CD14-positive monocyte (primary cell): Measurements from ENCODE around the gene ANKRD65. TPM values are rescaled to one million over a fixed set of nuclear protein-coding genes. Genes with fewer than 3 reads are reported as not detected.

Source experiments
- DNase-seq, 3 donors: peaks; one replicate each; pipeline ENCODE4 v3.0.0-alpha.2; 2011 to 2022
- H2AFZ ChIP-seq: 2 replicates; pipeline ENCODE4 v1.6.0; 2012; ENCODE audit warnings: mild to moderate bottlenecking, low read depth, low read length, inconsistent platforms; ENCODE audit not compliant: insufficient read depth, poor library complexity, severe bottlenecking
- H3K27ac ChIP-seq, 2 donors: 1 replicate in 1 of 2; 2 replicates in 1 of 2; pipeline ENCODE4 v1.5.1; 2012 to 2013; ENCODE audit warnings: low read length in 2 of 2, control low read depth in 1 of 2, inconsistent platforms in 1 of 2, low read depth in 1 of 2, mild to moderate bottlenecking in 1 of 2
- H3K27me3 ChIP-seq, 2 donors: one replicate each; pipeline versions ENCODE4 v1.6.0 to v1.6.1; 2011 to 2013; ENCODE audit warnings: low read length in 2 of 2; ENCODE audit not compliant: control insufficient read depth in 2 of 2, insufficient read depth in 2 of 2
- H3K36me3 ChIP-seq, 2 donors: replicated peaks in 1 of 2; 1 replicate in 1 of 2; 2 replicates in 1 of 2; pipeline versions ENCODE4 v1.5.1 to v1.6.1; 2012 to 2013; ENCODE audit warnings: low read length in 2 of 2, control low read depth in 1 of 2, inconsistent platforms in 1 of 2, mild to moderate bottlenecking in 1 of 2; ENCODE audit not compliant: insufficient read depth in 2 of 2, control insufficient read depth in 1 of 2
- H3K4me1 ChIP-seq, 2 donors: 1 replicate in 1 of 2; 2 replicates in 1 of 2; pipeline versions ENCODE4 v1.5.1 to v1.6.1; 2012 to 2013; ENCODE audit warnings: low read length in 2 of 2, control low read depth in 1 of 2, inconsistent platforms in 1 of 2, mild to moderate bottlenecking in 1 of 2, moderate library complexity in 1 of 2; ENCODE audit not compliant: insufficient read depth in 2 of 2, control insufficient read depth in 1 of 2
- H3K4me2 ChIP-seq: replicated peaks from 2 replicates; pipeline ENCODE3; 2012; ENCODE audit warnings: low read length, moderate library complexity, mild to moderate bottlenecking; ENCODE audit not compliant: poor library complexity, severe bottlenecking; ENCODE audit errors: extremely low read depth
- H3K4me3 ChIP-seq, 3 experiments: fragments of 200-600 bp in 1 of 3; sonication (generic) in 1 of 3; replicated peaks in 1 of 3; 1 replicate in 2 of 3; 2 replicates in 1 of 3; pipeline ENCODE4 v1.5.1; 2011 to 2013; ENCODE audit warnings: low read length in 3 of 3, mild to moderate bottlenecking in 3 of 3, control low read depth in 2 of 3, low read depth in 2 of 3, inconsistent platforms in 1 of 3, moderate library complexity in 1 of 3
- H3K79me2 ChIP-seq: 2 replicates; pipeline ENCODE4 v1.6.0; 2012; ENCODE audit warnings: mild to moderate bottlenecking, control low read depth, inconsistent platforms, low read length, moderate library complexity; ENCODE audit not compliant: insufficient read depth
- H3K9ac ChIP-seq: 2 replicates; pipeline ENCODE4 v1.6.0; 2017; ENCODE audit warnings: low read length, mild to moderate bottlenecking; ENCODE audit not compliant: insufficient read depth, poor library complexity, severe bottlenecking
- H3K9me3 ChIP-seq, 2 donors: replicated peaks in 1 of 2; 1 replicate in 1 of 2; 2 replicates in 1 of 2; pipeline versions ENCODE4 v1.5.1 to v1.6.1; 2012 to 2013; ENCODE audit warnings: low read length in 2 of 2, control low read depth in 1 of 2; ENCODE audit not compliant: control insufficient read depth in 1 of 2, insufficient read depth in 1 of 2
- H4K20me1 ChIP-seq: 2 replicates; pipeline ENCODE4 v1.6.0; 2012; ENCODE audit warnings: mild to moderate bottlenecking, low read length, control low read depth, moderate library complexity; ENCODE audit not compliant: insufficient read depth
- H3K27ac Mint-ChIP-seq, 7 donors: one replicate each; pipeline ENCODE4 v1.8.0; 2020; ENCODE audit warnings: mild to moderate bottlenecking in 7 of 7, mixed read lengths in 7 of 7, moderate library complexity in 6 of 7, inconsistent platforms in 2 of 7
- H3K27me3 Mint-ChIP-seq, 3 donors: one replicate each; pipeline ENCODE4 v1.8.0; 2021 to 2022; ENCODE audit warnings: low read depth in 3 of 3, mild to moderate bottlenecking in 3 of 3, mixed read lengths in 3 of 3, moderate library complexity in 3 of 3, inconsistent platforms in 1 of 3
- H3K36me3 Mint-ChIP-seq, 2 donors: one replicate each; pipeline ENCODE4 v1.8.0; 2020; ENCODE audit warnings: mixed read lengths in 2 of 2, inconsistent platforms in 1 of 2, mild to moderate bottlenecking in 1 of 2
- H3K4me1 Mint-ChIP-seq: one replicate; pipeline ENCODE4 v1.8.0; 2020; ENCODE audit warnings: mild to moderate bottlenecking, mixed read lengths
- H3K4me3 Mint-ChIP-seq, 2 donors: one replicate each; pipeline ENCODE4 v1.8.0; 2020; ENCODE audit warnings: mild to moderate bottlenecking in 2 of 2, mixed read lengths in 2 of 2, moderate library complexity in 1 of 2
- H3K9me3 Mint-ChIP-seq, 7 donors: one replicate each; pipeline ENCODE4 v1.8.0; 2020 to 2022; ENCODE audit warnings: mixed read lengths in 7 of 7, mild to moderate bottlenecking in 6 of 7, moderate library complexity in 6 of 7, inconsistent platforms in 2 of 7
- CTCF ChIP-seq: fragments of 200-600 bp; IDR thresholded peaks from one replicate; pipeline ENCODE4 v1.8.0; 2022; ENCODE audit warnings: antibody characterized with exemption, mild to moderate bottlenecking
- WGBS: methylation state at CpG from one replicate; pipeline ENCODE4 v1.1.5; 2013; ENCODE audit warnings: missing lambda C conversion rate; ENCODE audit not compliant: insufficient coverage; 5-methylcytosine and 5-hydroxymethylcytosine counted together
- intact Hi-C, 2 donors: fragments of 100-400 bp; cut with micrococcal nuclease; formaldehyde crosslinking; loops; one replicate each; pipeline versions ENCODE4 v1.15.0 to v1.15.1; 2023
- polyA plus RNA-seq, 3 donors: library from polyadenylated mRNA; depleted of rRNA in 1 of 3; unstranded in 2 of 3; stranded (reverse) in 1 of 3; fragments of 300-500 nt in 2 of 3; fragments of >200 nt in 1 of 3; fragmentation: Illumina TruSeq in 2 of 3; gene quantifications; 1 replicate in 2 of 3; 2 replicates in 1 of 3; pipeline ENCODE4 v1.2.3, GENCODE V29; 2012 to 2021

ANKRD65 gene
- polyA plus RNA-seq, 3 donors: 0.04 TPM; not detected in 2

- H3K27me3 Mint-ChIP-seq: peaks cover 29 to 78% (median 39%) of the 10 kb centered on the region in 3 donors
These were observed 3.6 kb upstream of the ANKRD65 start for GRCh38 chr1:1424707-1425106.

GRCh38 chr1:1423245-1423597 lies 2.1 kb upstream of the ANKRD65 start:
- no peaks in the 10 kb centered on the region for H4K20me1 ChIP-seq
- H3K27me3 ChIP-seq: peaks cover 2 to 29% of the 10 kb centered on the region in 2 donors
- H3K4me3 Mint-ChIP-seq: no peak overlapping the region
- no peaks in the 10 kb centered on the region for H3K36me3 Mint-ChIP-seq
- H3K9me3 ChIP-seq: no peaks in the 10 kb centered on the region
- H3K4me1 ChIP-seq: no peaks in the 10 kb centered on the region
- H3K79me2 ChIP-seq: no peaks in the 10 kb centered on the region
- no peak overlapping the region for H3K4me3 ChIP-seq
- 80% methylated on average over 1 of the region's 7 CpGs for WGBS
- peaks cover 0 to 4% (median 0%) of the 10 kb centered on the region in 7 donors for H3K9me3 Mint-ChIP-seq
- DNase-seq: no peak
- no peak overlapping the region for H3K4me2 ChIP-seq
- no peaks in the 10 kb centered on the region for H3K4me1 Mint-ChIP-seq
- no peak overlapping the region for H3K27ac ChIP-seq
- peak overlapping the region in 1 of 7 donors; percentile 53 for H3K27ac Mint-ChIP-seq
- H3K9ac ChIP-seq: no peak overlapping the region
- intact Hi-C loops: no loop called here
- H3K27me3 Mint-ChIP-seq: peaks cover 23 to 70% (median 29%) of the 10 kb centered on the region in 3 donors
- no peak for TF ChIP-seq CTCF
- H2AFZ ChIP-seq: no peak overlapping the region
- no peaks in the 10 kb centered on the region for H3K36me3 ChIP-seq

More at GRCh38 chr1:1424707-1425106, 3.6 kb upstream of the ANKRD65 start:
- Histone ChIP-seq H3K27ac (no peak overlapping the region), H3K9ac (no peak overlapping the region), H3K36me3 (no peaks in the 10 kb centered on the region), H3K4me2 (no peak overlapping the region), H3K27me3 (peaks cover 2 to 35% of the 10 kb centered on the region in 2 donors), H3K4me1 (no peaks in the 10 kb centered on the region), H3K79me2 (no peaks in the 10 kb centered on the region), H4K20me1 (no peaks in the 10 kb centered on the region), H3K4me3 (no peak overlapping the region), H3K9me3 (no peaks in the 10 kb centered on the region), H2AFZ (no peak overlapping the region)
- Mint-ChIP-seq H3K4me1 (no peaks in the 10 kb centered on the region), H3K27ac (peak overlapping the region in 1 of 7 donors; percentile 58), H3K9me3 (peaks cover 0 to 5% (median 0%) of the 10 kb centered on the region in 7 donors), H3K36me3 (no peaks in the 10 kb centered on the region), H3K4me3 (no peak overlapping the region)
- 98% methylated on average over 11 of the region's 15 CpGs for WGBS
- intact Hi-C loops: no loop called here
- no peak for TF ChIP-seq CTCF
- DNase-seq: no peak
